ENCODE results near the gene IL20.

- no peak for TF ChIP-seq CTCF (conservative IDR thresholded peaks at IDR 0.05; ENCODE audit: low read length)
- TF ChIP-seq EZH2phosphoT487 (IDR thresholded peaks at IDR 0.05; ENCODE audit: borderline replicate concordance, low read depth, low read length): no peak
These were observed 10.4 kb downstream of the IL20 start for GRCh38 chr1:206875752-206876377.

All from OCI-LY7 (cell line).